Aorta (tissue), 5 donors: ENCODE data around the gene MAP7D2. TPM values are rescaled to one million over a fixed set of nuclear protein-coding genes. Genes with fewer than 3 reads are reported as not detected.

Experiments used
- ATAC-seq: fragments of 200-7000 bp; cut with Tn5 transposase; one replicate; pipeline ENCODE4 v1.9.1; 2022; ENCODE audit warnings: moderate library complexity; ENCODE audit not compliant: low FRiP score
- DNase-seq, 2 donors: peaks; one replicate each; pipeline ENCODE4 v3.0.0-alpha.2; 2020
- H3K27ac ChIP-seq, 2 donors: one replicate each; pipeline ENCODE4 v1.5.1; 2013; ENCODE audit warnings: low read length in 2 of 2, mild to moderate bottlenecking in 2 of 2, moderate library complexity in 2 of 2, control low read depth in 1 of 2, inconsistent platforms in 1 of 2, low read depth in 1 of 2
- H3K27me3 ChIP-seq, 2 donors: one replicate each; pipeline ENCODE4 v1.6.1; 2013; ENCODE audit warnings: control low read depth in 1 of 2, low read length in 1 of 2, mild to moderate bottlenecking in 1 of 2, moderate library complexity in 1 of 2; ENCODE audit not compliant: insufficient read depth in 2 of 2, control insufficient read depth in 1 of 2
- H3K36me3 ChIP-seq, 2 donors: one replicate each; pipeline ENCODE4 v1.6.1; 2013; ENCODE audit warnings: control low read depth in 1 of 2, low read length in 1 of 2, mild to moderate bottlenecking in 1 of 2; ENCODE audit not compliant: insufficient read depth in 2 of 2, control insufficient read depth in 1 of 2
- H3K4me1 ChIP-seq, 2 donors: one replicate each; pipeline ENCODE4 v1.6.1; 2013; ENCODE audit warnings: low read length in 2 of 2, control low read depth in 1 of 2, mild to moderate bottlenecking in 1 of 2, moderate library complexity in 1 of 2; ENCODE audit not compliant: insufficient read depth in 2 of 2, control insufficient read depth in 1 of 2
- H3K4me3 ChIP-seq, 2 donors: one replicate each; pipeline ENCODE4 v1.5.1; 2013; ENCODE audit warnings: low read length in 2 of 2, control low read depth in 1 of 2, mild to moderate bottlenecking in 1 of 2
- H3K9me3 ChIP-seq: one replicate; pipeline ENCODE4 v1.6.1; 2013; ENCODE audit warnings: mild to moderate bottlenecking, low read length; ENCODE audit not compliant: control insufficient read depth
- WGBS, 2 donors: extraction: QIAGEN DNeasy Blood & Tissue Kit; methylation state at CpG; one replicate each; pipeline ENCODE4 v1.1.7; 2013; 5-methylcytosine and 5-hydroxymethylcytosine counted together
- intact Hi-C, 2 donors: fragments of 100-400 bp; cut with DNase I; formaldehyde crosslinking; loops; one replicate each; pipeline versions ENCODE4 v1.14.2 to v1.15.0; 2022
- polyA plus RNA-seq, 2 donors: library from polyadenylated mRNA; stranded (reverse); fragments of 200-250 nt; gene quantifications; one replicate each; pipeline ENCODE4 v1.2.3, GENCODE V29; 2013
- total RNA-seq, 2 donors: library from RNA; stranded (reverse); fragmentation: NEBNext Ultra II Directional; extraction: Animal tissue kit (Norgen Biotek cat#: 25700); gene quantifications; one replicate each; pipeline ENCODE4 v1.2.1, GENCODE V29; 2021
- donor health status: healthy with polysubstance abuse.
- donor health status: Bipolar disorder and iron deficiency.
- donor health status: DM: no; HTN: no; CAD: no.
- donor health status: DM: no; HTN: no; CAD: no.
- donor health status: DM: yes; HTN: yes; CAD: no.

The MAP7D2 gene
- total and polyA plus RNA-seq, 4 donors, result 0.23 to 0.38 (median 0.33) TPM

- 67 to 82% methylated on average over 3 of the region's 3 CpGs for WGBS, 2 donors
- ATAC-seq, result no peak
- no peak for DNase-seq
Observed at GRCh38 chrX:20038966-20039365, 77.7 kb downstream of the MAP7D2 start.

GRCh38 chrX:20037186-20037585, 79.5 kb downstream of the MAP7D2 start:
- Histone ChIP-seq H3K9me3 (no peaks in the 10 kb centered on the region), H3K27ac (no peak overlapping the region), H3K36me3 (no peaks in the 10 kb centered on the region), H3K27me3 (no peaks in the 10 kb centered on the region), H3K4me1 (no peaks in the 10 kb centered on the region), H3K4me3 (no peak overlapping the region)
- ATAC-seq (no peak), DNase-seq (no peak)
- WGBS, 2 donors, result 84 to 92% methylated on average over 6 of the region's 6 CpGs
- intact Hi-C loops, result no loop called here

More at GRCh38 chrX:20038966-20039365, 77.7 kb downstream of the MAP7D2 start:
- H3K27me3 ChIP-seq, result no peaks in the 10 kb centered on the region
- H3K4me3 ChIP-seq, result no peak overlapping the region
- H3K4me1 ChIP-seq, result no peaks in the 10 kb centered on the region
- H3K9me3 ChIP-seq, result no peaks in the 10 kb centered on the region
- intact Hi-C loops, result no loop called here
- H3K36me3 ChIP-seq, result no peaks in the 10 kb centered on the region
- no peak overlapping the region for H3K27ac ChIP-seq

- no peak for ATAC-seq
- 59 to 82% methylated on average over 2 of the region's 2 CpGs for WGBS, 2 donors
Observed at GRCh38 chrX:20032201-20032600, 84.5 kb downstream of the MAP7D2 start.

GRCh38 chrX:20029728-20030127, 87.0 kb downstream of the MAP7D2 start:
- no peak for ATAC-seq
- no peak overlapping the region for H3K4me3 ChIP-seq
- WGBS, 2 donors, result 49 to 53% methylated on average over 2 of the region's 2 CpGs

More at GRCh38 chrX:20032201-20032600, 84.5 kb downstream of the MAP7D2 start:
- H3K36me3 ChIP-seq, result no peaks in the 10 kb centered on the region
- no peak overlapping the region for H3K27ac ChIP-seq
- no peak for DNase-seq
- no peak overlapping the region for H3K4me3 ChIP-seq
- no peaks in the 10 kb centered on the region for H3K4me1 ChIP-seq
- no peaks in the 10 kb centered on the region for H3K27me3 ChIP-seq
- intact Hi-C loops, result no loop called here
- no peaks in the 10 kb centered on the region for H3K9me3 ChIP-seq

GRCh38 chrX:20028588-20028987, 88.1 kb downstream of the MAP7D2 start:
- ATAC-seq, result no peak
- Histone ChIP-seq H3K27me3 (no peaks in the 10 kb centered on the region), H3K4me3 (no peak overlapping the region), H3K27ac (no peak overlapping the region), H3K36me3 (no peaks in the 10 kb centered on the region), H3K9me3 (no peaks in the 10 kb centered on the region), H3K4me1 (no peaks in the 10 kb centered on the region)
- intact Hi-C loops, result no loop called here
- DNase-seq, result no peak
- 89 to 91% methylated on average over 8 of the region's 8 CpGs for WGBS, 2 donors

More at GRCh38 chrX:20029728-20030127, 87.0 kb downstream of the MAP7D2 start:
- Histone ChIP-seq H3K4me1 (no peaks in the 10 kb centered on the region), H3K9me3 (no peaks in the 10 kb centered on the region), H3K27ac (no peak overlapping the region), H3K27me3 (no peaks in the 10 kb centered on the region), H3K36me3 (no peaks in the 10 kb centered on the region)
- intact Hi-C loops, result no loop called here
- DNase-seq, result no peak

GRCh38 chrX:20026278-20026677, 90.4 kb downstream of the MAP7D2 start:
- Histone ChIP-seq H3K4me1 (no peaks in the 10 kb centered on the region), H3K9me3 (no peaks in the 10 kb centered on the region), H3K27ac (no peak overlapping the region), H3K36me3 (no peaks in the 10 kb centered on the region), H3K4me3 (no peak overlapping the region), H3K27me3 (no peaks in the 10 kb centered on the region)
- ATAC-seq, result no peak
- no peak for DNase-seq
- intact Hi-C loops, result no loop called here
- WGBS, 2 donors, result 18 to 33% methylated on average over 2 of the region's 2 CpGs

GRCh38 chrX:20019672-20020365, 96.9 kb downstream of the MAP7D2 start:
- no peaks in the 10 kb centered on the region for H3K36me3 ChIP-seq
- no peaks in the 10 kb centered on the region for H3K27me3 ChIP-seq
- no peak overlapping the region for H3K4me3 ChIP-seq
- intact Hi-C loops, result no loop called here
- WGBS, 2 donors, result 83 to 91% methylated on average over 6 of the region's 6 CpGs
- ATAC-seq (no peak), DNase-seq (no peak)
- no peaks in the 10 kb centered on the region for H3K4me1 ChIP-seq
- H3K9me3 ChIP-seq, result no peaks in the 10 kb centered on the region
- H3K27ac ChIP-seq, result no peak overlapping the region

- DNase-seq (no peak), ATAC-seq (no peak)
- Histone ChIP-seq H3K36me3 (no peaks in the 10 kb centered on the region), H3K4me1 (no peaks in the 10 kb centered on the region), H3K27me3 (no peaks in the 10 kb centered on the region), H3K27ac (no peak overlapping the region), H3K4me3 (no peak overlapping the region), H3K9me3 (no peaks in the 10 kb centered on the region)
- WGBS, 2 donors, result 45 to 46% methylated on average over 2 of the region's 2 CpGs
- intact Hi-C loops, result no loop called here
Observed at GRCh38 chrX:20016616-20016945, 100.1 kb downstream of the MAP7D2 start.

GRCh38 chrX:20015945-20016615, 100.6 kb downstream of the MAP7D2 start:
- Histone ChIP-seq H3K27me3 (no peaks in the 10 kb centered on the region), H3K4me3 (no peak overlapping the region), H3K36me3 (no peaks in the 10 kb centered on the region), H3K4me1 (no peaks in the 10 kb centered on the region), H3K9me3 (no peaks in the 10 kb centered on the region), H3K27ac (no peak overlapping the region)
- DNase-seq (no peak), ATAC-seq (no peak)
- intact Hi-C loops, result no loop called here
- WGBS, 2 donors, result 49% methylated on average over 9 of the region's 9 CpGs
